K562 (cell line): ENCODE data around the gene AP2A2. TPM values are rescaled to one million over a fixed set of nuclear protein-coding genes. Genes with fewer than 3 reads are reported as not detected.

Experiments used
- ATAC-seq: fragments of 200-7000 bp; cut with Tn5 transposase; 3 replicates; pipeline ENCODE4 v1.9.1; 2020; ENCODE audit warnings: moderate library complexity
- BruUV-seq: library from RNA; stranded (reverse); fragments of 400-500 nt; replicated peaks from 2 replicates; lab custom pipeline; 2021; lab: Mats Ljungman, UMichigan
- CTCF ChIA-PET: fragments of 300-600 bp; formaldehyde crosslinking; extraction: SDS; loops from one replicate; lab custom pipeline; 2021; ENCODE audit warnings: low intra/inter-chr PET ratio; lab: Yijun Ruan, JAX
- POLR2A ChIA-PET: fragments of 300-600, 350-650 bp; sonication (Branson Sonifier 250); formaldehyde crosslinking; extraction: SDS; loops from one replicate; lab custom pipeline; 2021; ENCODE audit warnings: antibody characterized with exemption, inconsistent platforms; lab: Yijun Ruan, JAX
- DNase-seq, 4 experiments: peaks; one replicate each; pipeline versions ENCODE4 v3.0.0 to v3.0.0-alpha.2; 2011 to 2018; ENCODE audit warnings: low spot score in 3 of 4, mixed read lengths in 3 of 4; ENCODE audit errors: extremely low read depth in 1 of 4
- FAIRE-seq: peaks from 2 replicates; lab custom pipeline; 2011; peaks lifted over from hg19 to GRCh38; lab: Jason Lieb, UNC
- H2AFZ ChIP-seq: 2 replicates; pipeline ENCODE4 v1.6.0; 2011; ENCODE audit warnings: low read depth, low read length, control low read depth, inconsistent platforms
- H3K27ac ChIP-seq: fragments of 200-600 bp; 3 replicates; pipeline ENCODE4 v1.8.0; 2011; ENCODE audit warnings: low read depth, mild to moderate bottlenecking, control low read depth, inconsistent platforms, low read length, moderate library complexity, mixed read lengths; ENCODE audit errors: extremely low read depth
- H3K27me3 ChIP-seq, 2 experiments: fragments of 300-600 bp in 1 of 2; 2 replicates in 1 of 2; 3 replicates in 1 of 2; pipeline versions ENCODE4 v1.6.0 to v1.8.0; 2011; ENCODE audit warnings: inconsistent platforms in 2 of 2, low read length in 2 of 2, mild to moderate bottlenecking in 1 of 2, mixed read lengths in 1 of 2, moderate library complexity in 1 of 2; ENCODE audit not compliant: control insufficient read depth in 2 of 2, insufficient read depth in 2 of 2
- H3K36me3 ChIP-seq: fragments of 300-600 bp; 3 replicates; pipeline ENCODE4 v1.8.0; 2011; ENCODE audit warnings: mild to moderate bottlenecking, low read length, inconsistent platforms; ENCODE audit not compliant: control insufficient read depth, insufficient read depth
- H3K4me1 ChIP-seq, 2 experiments: fragments of 200-600 bp in 1 of 2; replicated peaks in 1 of 2; 2 replicates in 1 of 2; 3 replicates in 1 of 2; pipeline versions ENCODE4 v1.5.1 to v1.8.0; 2011; ENCODE audit warnings: inconsistent platforms in 2 of 2, low read length in 2 of 2, mild to moderate bottlenecking in 1 of 2, mixed read lengths in 1 of 2, moderate library complexity in 1 of 2; ENCODE audit not compliant: control insufficient read depth in 2 of 2, insufficient read depth in 2 of 2
- H3K4me2 ChIP-seq: 2 replicates; pipeline ENCODE4 v1.6.1; 2011; ENCODE audit warnings: low read length, control low read depth, inconsistent platforms, mixed read lengths; ENCODE audit not compliant: insufficient read depth
- H3K4me3 ChIP-seq: fragments of 200-600 bp; sonication (generic), shearing (Covaris generic); 2 replicates; pipeline ENCODE4 v1.5.1; 2016; ENCODE audit warnings: control low read depth, inconsistent platforms
- H3K79me2 ChIP-seq: fragments of 200-600 bp; 3 replicates; pipeline ENCODE4 v1.8.0; 2011; ENCODE audit warnings: low read length, inconsistent platforms; ENCODE audit not compliant: control insufficient read depth, insufficient read depth
- H3K9ac ChIP-seq, 2 experiments: 2 replicates each; pipeline versions ENCODE4 v1.6.0 to v1.6.1; 2011; ENCODE audit warnings: low read depth in 2 of 2, low read length in 2 of 2, control low read depth in 1 of 2, inconsistent platforms in 1 of 2, mild to moderate bottlenecking in 1 of 2, mixed read lengths in 1 of 2; ENCODE audit not compliant: insufficient read depth in 1 of 2
- H3K9me1 ChIP-seq: one replicate; pipeline ENCODE4 v1.6.0; 2011; ENCODE audit warnings: inconsistent platforms, mild to moderate bottlenecking, low read length, moderate library complexity; ENCODE audit not compliant: control insufficient read depth, insufficient read depth
- H3K9me3 ChIP-seq: replicated peaks from 2 replicates; pipeline ENCODE4 v1.5.1; 2011; ENCODE audit warnings: low read depth, low read length, inconsistent platforms; ENCODE audit not compliant: control insufficient read depth, insufficient read depth
- H4K20me1 ChIP-seq: replicated peaks from 2 replicates; pipeline ENCODE4 v1.6.1; 2011; ENCODE audit warnings: low read length, inconsistent platforms, mixed read lengths; ENCODE audit not compliant: control insufficient read depth, insufficient read depth
- CREBBP ChIP-seq: IDR thresholded peaks from one replicate; pipeline ENCODE4 v1.6.1; 2012; ENCODE audit warnings: low read depth, mild to moderate bottlenecking, control low read depth, inconsistent platforms, low read length
- DIDO1 ChIP-seq: fragments of 450-650 bp; IDR thresholded peaks from 2 replicates; pipeline ENCODE4 v1.6.1; 2016; ENCODE audit warnings: low read depth, missing biosample characterization, missing genetic modification characterization
- ESRRA ChIP-seq: fragments of 450-650 bp; IDR thresholded peaks from 2 replicates; pipeline ENCODE4 v1.6.1; 2014; ENCODE audit warnings: low read depth, mild to moderate bottlenecking, moderate library complexity, borderline replicate concordance
- NFXL1 ChIP-seq: fragments of 450-650 bp; formaldehyde crosslinking; IDR thresholded peaks from 2 replicates; pipeline ENCODE4 v1.4.0; 2021; ENCODE audit warnings: mild to moderate bottlenecking
- POLR3G ChIP-seq: IDR thresholded peaks from 2 replicates; pipeline ENCODE4 v1.6.1; 2011; ENCODE audit not compliant: insufficient read length, insufficient replicate concordance; ENCODE audit errors: extremely low read depth
- PTBP1 ChIP-seq: fragments of 200-400 bp; formaldehyde crosslinking; IDR thresholded peaks from 2 replicates; pipeline ENCODE4 v1.6.1; 2017; ENCODE audit warnings: low read depth, low read length
- RBM15 ChIP-seq: fragments of 200-400 bp; formaldehyde crosslinking; IDR thresholded peaks from 2 replicates; pipeline ENCODE4 v1.6.1; 2018; ENCODE audit warnings: mild to moderate bottlenecking, low read length, moderate library complexity; ENCODE audit not compliant: insufficient read depth
- SMC3 ChIP-seq: conservative IDR thresholded peaks from 2 replicates; pipeline ENCODE4 v1.6.1; 2011; ENCODE audit warnings: low read depth, low read length, improper control_type of control experiment; ENCODE audit not compliant: insufficient read depth
- TAF7 ChIP-seq: fragments of 450-650 bp; IDR thresholded peaks from 2 replicates; pipeline ENCODE4 v1.6.1; 2016; ENCODE audit warnings: missing genetic modification characterization, missing compliant biosample characterization
- TARDBP ChIP-seq: fragments of 450-650 bp; IDR thresholded peaks from 2 replicates; pipeline ENCODE4 v1.6.1; 2016
- TEAD4 ChIP-seq, 2 experiments: sonication (generic) in 1 of 2; formaldehyde crosslinking in 1 of 2; IDR thresholded peaks; 2 replicates each; pipeline versions ENCODE4 v1.6.1 to v1.8.0; 2012 to 2022; ENCODE audit warnings: borderline replicate concordance in 1 of 2, inconsistent platforms in 1 of 2, low read length in 1 of 2, mild to moderate bottlenecking in 1 of 2, missing genetic modification reagents in 1 of 2
- TRIM25 ChIP-seq: fragments of 450-650 bp; IDR thresholded peaks from 2 replicates; pipeline ENCODE4 v1.7.0; 2016; ENCODE audit warnings: borderline replicate concordance
- ZNF592 ChIP-seq: fragments of 450-650 bp; IDR thresholded peaks from 2 replicates; pipeline ENCODE4 v1.6.1; 2017; ENCODE audit warnings: antibody characterized with exemption, mild to moderate bottlenecking
- WGBS: fragments of 100-300 bp; shearing (Covaris generic); methylation state at CpG from one replicate; pipeline ENCODE4 v1.1.6; 2016; ENCODE audit warnings: low coverage, mixed read lengths; ENCODE audit not compliant: insufficient coverage; ENCODE audit errors: missing lambda C conversion rate; 5-methylcytosine and 5-hydroxymethylcytosine counted together
- in situ Hi-C: fragments of 300-500 bp; cut with MboI; formaldehyde crosslinking; loops from 4 replicates; pipeline ENCODE4 v1.15.0; 2018; ENCODE audit warnings: inconsistent platforms, mixed read lengths
- intact Hi-C: fragments of 100-400 bp; cut with micrococcal nuclease; formaldehyde crosslinking; loops from 2 replicates; pipeline ENCODE4 v1.14.2; 2022
- polyA plus RNA-seq, 8 experiments: library from polyadenylated mRNA; depleted of rRNA in 4 of 8; stranded (reverse) in 5 of 8; unstranded in 3 of 8; fragments of >200 nt; fragmentation: Nextera tagmentation in 2 of 8; fragmentation: Illumina TruSeq in 1 of 8; extraction: Ambion mirVana in 2 of 8; extraction: Trizol in 1 of 8; gene quantifications; 2 replicates each; pipeline versions ENCODE4 v1.2.1 to v1.2.3, GENCODE V29; 2011 to 2014; ENCODE audit warnings: inconsistent platforms in 1 of 8, missing spikeins in 1 of 8
- total RNA-seq, 7 experiments: library from RNA; depleted of rRNA in 6 of 7; stranded (reverse); fragments of >200 nt in 6 of 7; fragmentation: Illumina TruSeq in 2 of 7; extraction: Trizol in 2 of 7; gene quantifications; 2 replicates each; pipeline versions ENCODE4 v1.2.1 to v1.2.3, GENCODE V29; 2011 to 2021; ENCODE audit warnings: low replicate concordance in 1 of 7
- TF ChIP-seq, protein P1 (sequence below): sonication (generic); IDR thresholded peaks from 2 replicates; pipeline ENCODE4 v1.6.1; 2016

Gene AP2A2
- total and polyA plus RNA-seq, 9 of the 15 experiments (the other 6 are each of a cell fraction or from before 2014, with no cell fraction given) = 0.69 to 41.7 (median 15.2) TPM

DNA sequence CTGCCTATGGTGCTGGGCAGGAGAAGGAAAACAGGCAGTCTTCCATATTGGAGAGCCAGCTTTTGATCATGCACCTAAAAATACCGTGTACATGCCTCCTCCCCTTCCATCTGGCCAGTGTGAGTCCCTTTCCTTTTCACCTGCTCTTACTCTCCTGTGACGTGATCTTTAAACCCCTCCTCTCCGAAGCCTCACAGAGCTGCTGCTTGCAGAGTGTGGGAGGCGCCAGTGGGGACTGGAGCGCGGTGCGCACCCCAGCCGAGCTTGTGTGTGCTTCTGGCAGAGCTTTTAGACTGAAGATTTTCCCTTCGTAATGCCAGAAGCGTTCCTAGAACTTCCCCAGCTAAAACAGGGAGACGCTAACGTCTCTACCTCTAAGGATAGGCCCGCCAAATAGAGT, 81.1 kb downstream of the AP2A2 start (continued):
- TF ChIP-seq DIDO1 = no peak
- TF ChIP-seq CREBBP = no peak
- TF ChIP-seq NFXL1 (CRISPR knock-in tag) = no peak
- no peak for TF ChIP-seq TEAD4 (IDR thresholded peaks at IDR 0.05; ENCODE audit: low read length)
- TF ChIP-seq TEAD4 (CRISPR knock-in tag; IDR thresholded peaks at IDR 0.05; ENCODE audit: borderline replicate concordance) = no peak
- TF ChIP-seq, all 486 proteins: peak for 0

DNA sequence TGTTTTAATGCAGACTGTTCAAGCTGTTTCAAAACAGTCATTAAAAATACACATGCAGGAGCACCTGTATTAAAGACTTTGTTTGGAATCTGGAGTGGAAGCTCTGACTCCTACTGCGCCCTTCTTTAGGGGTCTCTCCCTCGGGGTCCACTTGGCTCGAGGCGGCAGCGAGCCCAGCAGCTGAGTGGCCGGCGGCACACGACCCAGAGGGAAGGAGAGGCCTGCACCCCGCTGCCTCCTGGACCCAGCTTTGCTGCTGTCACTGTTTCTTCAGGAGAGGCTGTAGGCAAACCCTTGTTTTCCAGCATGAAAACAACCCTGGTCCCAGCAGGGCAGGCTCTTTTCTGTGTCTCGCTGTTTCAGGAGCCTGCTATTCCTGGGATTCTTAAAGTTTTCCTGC, 81.6 kb downstream of the AP2A2 start:
- in situ Hi-C loops (no loop called here), intact Hi-C loops (no loop called here)
- Histone ChIP-seq H2AFZ (no peak overlapping the region), H3K36me3 (peaks cover 56% of the 10 kb centered on the region; the same call in 2 of the 3 replicates), H3K9ac (no peak overlapping the region), H4K20me1 (no peaks in the 10 kb centered on the region), H3K4me3 (no peak overlapping the region), H3K4me1 (peaks cover 0 to 13% of the 10 kb centered on the region in 2 experiments; a peak in 1 of 5 replicates), H3K9me1 (no peaks in the 10 kb centered on the region), H3K4me2 (no peak overlapping the region), H3K9me3 (no peaks in the 10 kb centered on the region), H3K79me2 (no peaks in the 10 kb centered on the region), H3K27ac (no peak overlapping the region), H3K27me3 (no peaks in the 10 kb centered on the region)
- CTCF ChIA-PET = no interaction called here
- no peak for ATAC-seq
- 88% methylated on average over 10 of the region's 10 CpGs for WGBS
- no peak for FAIRE-seq
- BruUV-seq = no TSS peak
- POLR2A ChIA-PET = interaction anchor here (0.6 to 1.9 kb wide), 3 partner anchors 10 to 19 kb away, joined by 4 to 5 read pairs (median 4); no protein-coding TSS in a partner anchor
- no peak for DNase-seq
- no peak for TF ChIP-seq RBM15
- TF ChIP-seq, protein P1, sequence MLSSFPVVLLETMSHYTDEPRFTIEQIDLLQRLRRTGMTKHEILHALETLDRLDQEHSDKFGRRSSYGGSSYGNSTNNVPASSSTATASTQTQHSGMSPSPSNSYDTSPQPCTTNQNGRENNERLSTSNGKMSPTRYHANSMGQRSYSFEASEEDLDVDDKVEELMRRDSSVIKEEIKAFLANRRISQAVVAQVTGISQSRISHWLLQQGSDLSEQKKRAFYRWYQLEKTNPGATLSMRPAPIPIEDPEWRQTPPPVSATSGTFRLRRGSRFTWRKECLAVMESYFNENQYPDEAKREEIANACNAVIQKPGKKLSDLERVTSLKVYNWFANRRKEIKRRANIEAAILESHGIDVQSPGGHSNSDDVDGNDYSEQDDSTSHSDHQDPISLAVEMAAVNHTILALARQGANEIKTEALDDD = no peak
- no peak for TF ChIP-seq TAF7 (tag)
- no peak for TF ChIP-seq ESRRA
- TF ChIP-seq POLR3G = no peak
- no peak for TF ChIP-seq PTBP1
- TF ChIP-seq ZNF592 = no peak
- TF ChIP-seq SMC3 = no peak
- TF ChIP-seq TARDBP = no peak
- TF ChIP-seq TRIM25 = no peak
